GM18498 (cell line): ENCODE measurements around the gene GRIK3.
"Not testable (repeated sequence)": the region's sequence is repeated elsewhere in the genome, so short reads cannot be mapped to it uniquely, and the experiment has no call there.

ENCODE experiments used
- ATAC-seq: cut with Tn5 transposase; IDR thresholded peaks from one replicate; pipeline ENCODE4 v1.9.1; 2021; ENCODE audit warnings: mild to moderate bottlenecking, moderate library complexity; ENCODE audit not compliant: unreplicated experiment

The GRIK3 gene

DNA sequence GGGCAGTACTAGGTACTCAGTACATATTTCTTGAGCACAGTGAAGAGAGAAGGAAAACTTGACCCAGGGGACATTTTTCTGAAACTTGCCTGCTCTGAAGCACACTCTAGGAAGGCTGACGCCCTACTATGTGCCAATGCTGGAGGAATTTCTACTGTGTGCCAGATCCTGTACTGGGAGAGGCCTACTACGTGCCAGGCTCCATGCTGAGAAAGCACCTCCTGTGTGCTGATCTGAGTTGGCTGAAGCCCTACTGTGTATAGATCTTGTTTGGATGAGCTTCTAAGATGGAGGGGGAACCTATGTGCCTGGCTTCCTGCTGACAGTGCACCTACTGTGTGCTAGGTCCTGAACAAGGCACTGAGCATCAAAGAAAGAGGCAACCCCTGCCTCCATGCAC, 86.2 kb downstream of the GRIK3 start:
- ATAC-seq, result no peak

DNA sequence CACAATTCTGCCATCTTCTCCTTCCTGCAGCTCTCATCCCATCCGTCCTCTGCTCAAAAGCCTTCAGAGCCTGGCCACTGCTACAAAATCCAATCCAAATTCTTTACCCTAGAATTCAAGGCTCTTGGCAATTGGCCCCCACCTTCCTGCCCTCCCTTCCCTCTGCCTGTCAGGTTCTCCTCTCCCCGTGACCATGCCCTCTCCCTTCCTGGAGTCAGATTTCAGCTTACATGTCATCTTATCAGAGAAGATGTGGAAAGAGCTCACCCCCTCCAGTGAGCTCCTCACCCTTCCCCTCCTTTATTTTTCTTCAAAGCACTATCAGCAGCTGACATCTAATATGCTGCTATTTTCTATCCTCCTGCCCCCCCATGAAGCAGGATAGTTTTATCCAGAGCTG, 86.9 kb downstream of the GRIK3 start:
- no peak for ATAC-seq

DNA sequence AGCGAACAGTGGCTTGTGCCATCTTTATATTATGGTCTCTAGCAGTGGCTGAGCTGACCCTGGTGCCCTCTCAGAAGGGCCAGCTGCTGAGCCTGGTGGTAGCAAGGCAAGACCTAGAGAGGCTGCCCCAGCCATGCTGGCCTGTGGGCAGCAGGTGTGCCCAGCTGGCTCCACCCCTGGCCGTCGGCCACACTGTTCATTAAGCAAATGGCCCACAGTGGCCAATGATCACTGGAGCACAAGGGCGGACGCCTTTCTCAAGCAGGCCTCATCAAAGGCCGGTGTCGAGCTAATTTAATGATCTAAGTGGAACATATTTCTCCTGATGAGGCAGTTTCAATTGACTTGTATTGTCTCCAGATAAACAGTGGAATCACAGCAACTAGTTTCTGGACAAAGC, 89.4 kb downstream of the GRIK3 start:
- no peak for ATAC-seq

DNA sequence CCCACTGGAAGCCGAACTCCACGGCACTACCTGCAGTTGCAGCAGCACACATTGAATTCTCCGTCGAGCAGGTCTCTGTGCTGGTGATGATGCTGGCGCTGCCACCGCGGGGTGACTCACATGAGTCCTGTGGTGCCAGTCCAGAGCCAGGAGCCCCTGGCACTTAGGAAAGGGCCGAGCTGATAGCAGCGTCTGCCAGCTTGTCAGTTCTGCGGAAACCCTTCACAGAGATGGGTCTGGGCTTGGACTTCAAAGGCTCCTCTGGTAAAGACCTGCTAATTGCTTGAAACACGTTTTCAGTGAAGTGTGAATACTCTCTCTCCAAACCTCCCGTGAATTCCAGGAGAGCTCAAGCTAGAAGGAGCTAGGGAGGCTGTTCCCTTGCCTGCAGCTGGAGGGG, 92.2 kb downstream of the GRIK3 start:
- ATAC-seq, result no peak

DNA sequence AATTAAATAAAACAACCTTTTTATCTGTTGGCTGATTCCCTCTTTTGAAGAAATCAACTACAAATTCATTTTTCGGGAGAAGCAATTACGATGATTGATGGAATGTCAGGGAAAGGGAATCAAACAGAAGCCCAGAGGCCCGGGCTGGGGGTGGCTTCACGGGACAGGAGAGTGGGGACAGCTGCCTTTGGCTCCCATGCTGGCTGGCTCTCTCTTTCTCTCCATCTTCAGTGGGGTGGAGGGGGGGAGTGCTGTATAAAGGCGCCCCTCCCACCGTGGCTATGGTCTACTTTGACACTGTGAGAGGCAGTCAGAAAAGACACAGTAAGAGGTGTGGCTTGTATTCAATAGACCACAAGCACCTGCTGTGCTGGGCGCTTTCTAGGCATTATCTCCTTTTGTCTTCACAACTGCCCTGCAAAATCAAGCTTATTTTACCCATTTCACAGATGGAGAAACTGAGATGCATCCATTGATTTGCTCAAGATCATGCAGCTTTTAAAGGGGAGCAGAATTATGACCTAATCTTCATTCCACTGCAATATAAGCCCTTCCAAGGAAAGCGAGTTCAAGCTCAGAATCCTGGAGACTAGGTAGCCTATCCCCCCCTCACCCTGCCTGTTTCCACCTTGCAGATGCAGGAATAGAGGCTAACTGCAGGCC, 92.9 kb downstream of the GRIK3 start:
- ATAC-seq, result no peak

DNA sequence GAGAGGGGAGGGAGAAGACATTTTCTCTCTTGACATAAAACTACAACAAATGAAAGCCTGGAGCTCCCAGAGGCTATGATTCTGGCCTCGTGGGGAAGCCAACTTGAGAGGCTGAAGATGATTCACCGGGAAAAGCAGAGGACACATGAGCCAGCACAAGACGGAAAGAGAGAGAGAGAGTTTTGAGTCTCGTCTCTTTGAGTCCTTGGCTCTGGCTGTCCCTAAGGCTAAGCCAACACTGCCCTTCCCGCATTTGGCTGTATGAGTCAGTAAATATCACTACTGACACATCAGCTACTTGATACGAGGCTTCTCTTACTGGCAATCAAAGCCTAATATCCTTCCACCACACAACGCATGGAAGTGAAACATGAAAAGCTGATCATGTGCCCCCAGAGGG, 95.5 kb downstream of the GRIK3 start:
- no peak for ATAC-seq

DNA sequence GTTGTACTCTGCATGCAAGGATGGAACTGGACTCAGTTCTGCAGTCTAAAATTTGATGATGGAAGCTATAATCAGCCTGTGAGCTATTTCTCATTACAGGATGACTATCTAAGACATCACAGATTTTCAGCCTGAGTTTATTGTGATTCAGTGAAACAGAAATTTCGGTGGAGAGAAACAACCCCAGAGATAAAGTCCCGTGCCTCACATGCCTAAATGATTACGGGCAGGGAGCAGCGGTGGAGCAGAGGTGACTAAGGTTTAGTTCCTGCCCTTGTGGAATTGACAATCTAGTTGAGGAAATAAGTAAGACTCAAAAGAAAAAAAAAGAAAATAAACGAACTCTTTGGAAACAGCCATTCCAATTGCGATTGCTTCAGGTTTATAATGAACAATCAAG, 96.9 kb downstream of the GRIK3 start:
- ATAC-seq, result no peak

DNA sequence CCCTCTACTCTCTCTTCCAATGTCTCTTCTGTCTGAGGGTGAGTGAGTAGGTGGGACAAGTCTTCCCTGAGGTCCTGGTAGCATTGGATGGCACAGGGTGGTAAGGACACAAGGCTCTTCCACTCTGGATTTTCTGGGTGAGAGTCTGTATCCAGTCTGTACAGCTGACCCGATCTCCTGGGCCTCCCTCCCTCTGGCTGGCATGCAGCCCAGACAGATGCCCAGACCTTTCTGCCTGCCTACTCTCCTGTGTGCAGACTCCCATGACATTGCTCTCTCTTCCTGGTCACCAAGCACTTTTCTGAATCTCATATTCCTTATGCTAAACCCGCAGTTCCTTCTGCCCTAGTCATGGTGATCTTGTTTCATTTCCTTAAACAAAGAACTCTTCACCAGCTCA, 100.3 kb downstream of the GRIK3 start:
- ATAC-seq, result no peak

DNA sequence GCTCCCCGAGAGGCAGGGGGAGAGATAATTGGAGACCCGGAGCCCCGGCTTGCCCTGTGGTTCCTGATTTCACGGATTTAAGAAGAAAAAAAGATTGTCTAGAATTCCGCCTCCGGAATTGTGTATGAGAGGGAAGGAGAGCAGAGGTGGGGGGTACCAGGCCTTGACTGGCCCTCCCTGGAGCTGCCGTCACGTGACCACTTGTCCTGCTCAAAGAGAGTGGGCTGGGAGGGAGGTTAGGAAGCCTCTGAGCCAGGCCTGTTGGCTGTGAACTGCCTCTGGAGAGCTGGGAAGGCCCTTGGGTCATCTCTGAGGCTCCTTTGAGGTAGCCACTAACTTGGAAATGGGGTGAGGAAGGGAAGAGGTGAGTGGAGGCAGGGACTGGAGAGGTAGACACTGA, 106.5 kb downstream of the GRIK3 start:
- no peak for ATAC-seq

DNA sequence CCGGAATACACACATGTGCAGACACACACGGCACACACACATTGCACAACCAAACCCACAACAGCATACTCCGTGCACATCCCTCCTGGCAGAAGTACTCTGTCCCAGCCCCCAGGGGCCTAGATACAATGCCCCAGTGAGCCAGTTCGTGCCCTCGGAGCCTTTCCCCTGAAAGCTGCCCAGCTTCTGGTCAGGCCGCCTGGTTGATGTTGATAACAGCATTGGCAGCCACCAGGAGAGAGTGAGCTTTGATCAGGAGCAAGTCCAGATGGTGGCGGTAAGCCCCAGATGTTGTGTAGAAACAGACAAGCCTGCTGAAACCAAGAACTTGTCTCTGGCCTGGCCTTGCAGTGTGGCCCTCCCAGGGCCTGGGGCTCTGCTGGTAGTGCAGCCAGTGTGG, 109.1 kb downstream of the GRIK3 start:
- no peak for ATAC-seq

DNA sequence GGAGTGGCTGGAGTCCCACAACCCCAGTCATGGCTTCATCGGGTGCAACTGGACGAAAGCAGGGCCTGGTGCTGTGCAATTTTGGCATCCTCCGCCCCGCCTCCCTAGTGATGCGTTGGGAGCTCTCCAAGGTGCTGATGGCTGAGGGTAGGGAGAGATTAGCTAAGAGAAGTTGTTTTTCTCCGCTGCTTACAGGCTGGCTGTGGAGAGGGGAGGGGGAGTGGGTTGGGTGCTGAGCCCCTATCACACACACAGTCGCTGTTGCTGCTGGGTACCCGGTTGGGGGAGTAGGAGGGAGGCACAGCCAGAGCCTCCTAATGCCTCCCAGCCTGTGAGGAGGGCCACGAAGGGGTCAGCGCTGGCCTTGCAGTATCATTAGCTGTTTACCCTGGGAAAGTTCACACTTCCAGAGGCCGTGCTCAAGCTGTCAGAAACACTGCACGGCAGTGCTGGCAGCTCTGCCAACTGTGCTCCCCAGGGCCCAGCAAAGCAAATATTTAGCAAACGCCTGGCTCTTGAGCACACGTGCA, 110.0 kb downstream of the GRIK3 start:
- ATAC-seq, result no peak

DNA sequence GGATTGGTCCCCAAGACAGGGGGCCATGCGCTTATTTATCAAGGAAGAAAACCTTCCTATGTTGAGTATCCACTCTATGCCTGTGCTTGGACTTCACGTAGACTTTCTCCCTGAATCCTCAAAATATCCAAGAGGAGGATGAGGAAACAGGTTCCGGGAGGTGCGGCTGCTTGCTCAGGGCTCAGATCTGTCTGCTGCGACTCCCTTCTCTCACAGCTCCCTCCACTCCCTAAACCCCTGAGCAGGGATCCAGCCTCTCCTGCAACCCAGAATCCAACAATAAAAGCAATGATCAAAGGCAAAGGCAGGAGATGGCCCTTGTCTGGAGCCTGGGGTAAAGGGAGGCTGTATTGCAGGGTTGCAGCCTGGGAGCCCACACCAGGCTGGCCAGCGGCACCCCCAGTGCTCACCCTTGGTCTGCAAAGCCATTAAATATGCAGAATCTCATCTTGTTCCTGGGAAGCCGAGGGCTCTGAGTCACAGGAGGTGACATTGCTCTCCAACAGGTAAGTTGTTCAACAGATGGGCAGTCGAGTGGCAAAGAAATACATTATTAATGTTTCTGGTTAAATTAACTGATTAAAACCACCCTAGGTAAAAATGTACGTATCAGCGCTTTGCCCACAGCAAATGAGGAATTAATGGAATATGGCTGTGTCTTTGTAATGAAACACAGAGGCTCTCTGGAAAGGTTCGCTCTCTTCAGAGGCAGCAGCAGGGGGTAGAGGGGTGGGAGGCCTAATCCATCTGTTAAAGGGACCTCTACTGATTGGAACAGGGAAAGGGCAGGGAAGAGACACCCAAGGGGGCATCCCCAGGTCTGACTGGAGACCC, 111.5 kb downstream of the GRIK3 start:
- no peak for ATAC-seq

DNA sequence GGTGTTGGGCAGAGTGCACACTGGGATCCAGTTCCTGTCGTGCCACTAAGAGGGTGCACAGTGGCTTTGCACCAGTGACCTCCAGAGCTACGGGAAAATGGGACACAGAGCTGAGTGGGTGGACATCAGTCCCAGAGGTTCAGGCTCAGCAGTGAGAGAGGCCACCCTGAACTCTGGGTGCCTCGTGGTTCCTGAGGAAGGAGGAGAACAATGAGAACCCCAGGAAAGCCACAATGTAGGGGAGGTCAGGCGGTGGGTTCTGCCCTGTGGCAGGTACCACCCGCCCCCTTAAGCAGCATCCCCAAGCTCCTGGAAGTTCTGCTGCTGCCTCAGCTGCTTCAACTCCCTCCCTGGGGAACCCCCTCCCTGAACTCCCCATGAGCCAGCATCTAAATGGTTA, 112.2 kb downstream of the GRIK3 start:
- ATAC-seq, result no peak

DNA sequence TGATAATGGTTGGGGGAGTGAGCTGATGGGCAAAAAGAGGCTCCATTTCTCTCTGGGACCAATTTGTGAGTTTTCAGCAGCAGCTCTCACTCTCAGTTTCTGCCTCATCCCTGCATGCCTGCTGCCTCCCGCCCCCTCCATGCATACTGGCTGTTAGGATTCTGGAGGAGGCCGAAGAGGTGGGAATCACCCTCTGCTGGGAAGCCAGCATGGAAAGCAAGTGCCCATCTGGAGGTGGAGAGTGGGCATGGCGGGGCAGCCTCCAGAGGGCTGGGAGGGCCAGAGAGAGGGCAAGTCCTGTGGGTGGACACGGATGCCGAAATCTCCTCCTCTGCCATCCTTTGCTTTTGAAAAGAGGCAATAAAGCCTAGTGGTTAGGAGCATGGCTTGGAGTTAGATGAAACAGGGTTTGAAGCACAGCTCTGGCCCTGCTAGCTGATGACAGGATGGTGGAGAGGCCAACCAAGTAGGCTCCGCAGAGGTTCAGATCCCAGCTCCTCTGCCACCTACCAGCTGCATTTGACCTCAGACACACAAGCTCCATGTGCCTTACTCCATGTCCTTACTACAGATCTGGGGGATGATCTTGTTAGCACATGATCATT, 113.4 kb downstream of the GRIK3 start:
- ATAC-seq, result no peak

DNA sequence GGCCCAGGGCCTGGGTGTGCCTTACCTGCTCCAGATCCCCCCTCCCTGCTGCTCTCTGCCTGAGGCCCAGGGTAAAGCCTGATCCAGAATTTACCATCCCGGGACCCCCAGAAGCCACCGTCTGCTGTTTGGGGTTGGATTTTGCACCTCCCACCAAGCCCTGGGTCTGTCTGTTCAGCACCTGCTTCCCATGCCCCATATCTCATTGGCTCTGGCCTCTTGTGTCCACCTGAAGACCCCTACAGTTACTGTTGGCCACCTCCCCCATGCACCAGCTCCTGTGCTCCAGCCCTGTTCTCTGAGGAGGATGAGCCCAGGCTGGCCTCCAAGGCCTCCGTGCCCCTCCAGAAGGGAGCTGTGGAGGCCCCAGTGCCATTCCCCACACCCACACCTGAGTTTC, 113.9 kb downstream of the GRIK3 start:
- ATAC-seq, result no peak

DNA sequence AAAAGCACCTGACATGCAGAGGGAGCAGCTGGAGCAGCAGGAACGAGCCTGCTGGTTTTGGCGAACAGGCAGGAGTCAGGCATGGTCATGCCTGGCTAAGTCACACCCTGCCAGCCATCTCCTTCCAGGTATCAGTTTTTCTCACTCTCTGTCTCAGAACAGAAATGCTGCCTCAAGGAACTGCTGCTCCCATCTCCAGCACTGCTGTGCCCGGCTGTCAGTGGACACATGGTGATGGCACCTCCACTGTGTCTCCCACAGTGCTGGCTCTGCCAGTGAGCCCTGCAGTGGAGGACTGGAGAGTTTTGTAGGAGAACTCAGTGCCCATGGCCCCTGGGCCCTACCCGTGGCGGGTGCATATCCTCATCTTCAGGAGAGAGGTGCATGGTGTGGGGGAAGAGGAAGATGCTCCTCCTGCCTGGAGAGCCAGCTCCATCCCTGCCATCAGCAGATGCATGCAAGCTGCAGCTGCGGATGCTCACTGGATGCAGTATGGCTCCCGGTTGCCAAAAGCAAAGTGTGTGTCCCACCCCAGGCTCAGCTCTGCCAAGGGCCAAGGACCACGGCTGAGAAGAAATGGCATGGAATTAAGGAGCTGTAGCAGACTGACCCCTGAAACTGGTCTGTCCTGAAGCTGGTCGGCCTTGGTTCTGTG, 114.7 kb downstream of the GRIK3 start:
- no peak for ATAC-seq

DNA sequence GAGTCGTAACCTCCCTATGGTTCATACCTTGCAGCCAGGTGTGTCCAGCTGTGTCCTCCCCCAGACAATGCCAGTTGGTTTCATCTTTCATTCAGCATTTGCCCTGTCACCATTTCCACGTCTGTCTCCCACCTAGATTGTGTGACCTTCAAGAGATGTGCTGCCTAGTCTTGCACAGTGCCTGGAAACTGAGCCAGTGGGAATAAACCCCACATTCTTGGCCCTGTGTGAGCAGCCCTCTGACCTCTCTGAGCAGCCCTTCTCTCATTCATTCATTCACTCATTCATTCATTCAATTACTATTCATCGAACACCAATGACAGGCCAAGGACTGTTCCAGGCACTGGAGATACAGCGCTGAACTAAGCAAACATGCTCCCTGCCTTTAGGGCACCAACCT, 115.7 kb downstream of the GRIK3 start:
- ATAC-seq, result no peak

DNA sequence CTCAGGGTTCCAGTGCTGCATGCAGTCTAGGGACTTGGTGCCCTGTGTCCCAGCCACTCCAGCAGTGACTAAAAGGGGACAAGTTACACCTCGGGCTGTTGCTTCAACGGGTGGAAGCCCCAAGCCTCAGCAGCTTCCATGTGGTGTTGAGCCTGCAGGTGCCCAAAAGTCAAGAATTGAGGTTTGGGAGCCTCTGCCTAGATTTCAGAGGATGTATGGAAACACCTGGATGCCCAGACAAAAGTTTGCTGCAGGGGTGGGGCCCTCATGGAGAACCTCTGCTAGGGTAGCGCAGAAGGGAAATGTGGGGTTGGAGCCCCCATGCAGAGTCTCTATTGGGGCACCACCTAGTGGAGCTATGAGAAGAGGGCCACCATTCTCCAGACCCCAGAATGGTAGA, 117.8 kb downstream of the GRIK3 start:
- not testable (repeated sequence) for ATAC-seq

DNA sequence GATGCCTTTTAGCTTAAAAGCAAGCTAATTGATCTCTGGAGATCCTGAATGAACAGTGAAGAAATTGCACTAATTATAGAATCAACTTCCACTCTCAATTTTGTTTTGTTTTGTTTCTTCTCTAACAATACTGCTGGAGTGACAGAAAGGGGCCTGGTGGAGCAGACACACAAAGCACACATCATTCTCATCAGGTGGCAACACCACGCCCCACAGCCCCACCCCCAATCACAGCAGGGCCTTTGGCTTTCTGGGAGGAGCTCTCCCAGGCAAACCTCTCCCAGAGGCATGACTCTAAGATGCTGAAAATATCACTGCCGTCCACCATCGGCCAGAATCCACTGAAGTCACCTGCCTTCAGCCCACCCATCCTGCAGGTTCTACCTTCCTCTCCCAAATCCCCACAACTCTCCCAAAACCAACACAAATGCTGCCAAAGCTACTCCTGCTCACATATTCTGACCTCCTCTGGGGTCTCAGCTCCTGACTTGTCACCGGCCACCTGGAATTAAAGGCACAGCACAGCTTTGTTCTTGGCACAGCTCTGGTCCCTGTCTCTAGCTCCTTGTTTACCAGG, 120.7 kb downstream of the GRIK3 start:
- no peak for ATAC-seq

DNA sequence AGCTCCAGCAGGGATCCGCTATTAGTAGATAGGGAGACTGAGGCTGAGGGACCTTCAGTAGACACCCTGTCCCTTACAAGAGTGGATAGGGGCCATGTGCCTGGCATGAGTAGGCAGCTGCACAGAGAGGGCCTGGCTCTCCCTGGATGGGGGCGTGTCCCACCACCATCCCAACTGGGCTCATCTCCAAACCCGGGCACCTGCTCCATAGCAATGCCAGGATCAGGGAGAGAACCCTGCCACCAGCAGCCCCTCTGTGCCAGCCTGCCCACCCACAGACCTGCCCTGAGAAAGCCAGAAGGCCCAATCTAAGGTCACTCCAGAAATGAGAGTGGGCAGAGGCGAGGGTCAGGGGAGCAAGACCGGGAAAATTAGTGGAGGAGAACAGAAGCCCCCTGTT, 121.3 kb downstream of the GRIK3 start:
- no peak for ATAC-seq

DNA sequence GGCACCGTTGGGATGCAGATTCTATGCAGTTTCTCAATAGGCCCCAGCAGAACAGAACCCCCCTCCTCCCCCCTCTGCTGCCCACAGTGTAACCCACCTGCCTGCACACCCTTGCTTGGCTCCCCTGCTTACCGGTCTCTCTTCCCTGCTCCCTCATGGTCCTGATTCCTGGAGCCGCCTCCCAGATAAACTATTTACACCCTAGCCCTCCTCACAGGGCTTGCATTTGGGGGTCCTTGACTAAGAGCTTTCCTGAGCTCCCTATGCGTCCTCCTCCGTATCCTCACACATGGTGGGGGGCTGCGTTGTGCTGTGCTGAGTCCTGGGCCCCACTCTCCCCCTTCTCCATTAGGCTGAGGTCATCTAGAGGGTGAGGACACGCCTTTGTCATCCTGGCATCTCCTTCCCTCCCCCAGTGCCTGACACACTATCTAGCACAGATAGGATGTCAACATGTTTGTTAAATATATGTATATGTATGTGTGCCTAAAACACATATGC, 121.9 kb downstream of the GRIK3 start:
- no peak for ATAC-seq
